GM12878 (cell line): ENCODE data around the gene PDIK1L. TPM values are rescaled to one million over a fixed set of nuclear protein-coding genes. Genes with fewer than 3 reads are reported as not detected.

Experiments used
- CHD4 ChIP-seq: fragments of 200-600 bp; sonication (generic); IDR thresholded peaks from 2 replicates; pipeline ENCODE4 v1.6.1; 2016; ENCODE audit warnings: mild to moderate bottlenecking
- ESRRA ChIP-seq: IDR thresholded peaks from 2 replicates; pipeline ENCODE4 v1.6.1; 2012; ENCODE audit warnings: mild to moderate bottlenecking, low read length, improper control_type of control experiment
- IKZF1 ChIP-seq: fragments of 450-650 bp; conservative IDR thresholded peaks from 2 replicates; pipeline ENCODE4 v1.6.1; 2017; ENCODE audit warnings: antibody characterized with exemption, mild to moderate bottlenecking
- MYB ChIP-seq: fragments of 150-350 bp; IDR thresholded peaks from 2 replicates; pipeline ENCODE4 v1.6.1; 2014; ENCODE audit warnings: mild to moderate bottlenecking, low read depth, low read length, borderline replicate concordance
- RAD51 ChIP-seq: fragments of 450-650 bp; IDR thresholded peaks from 2 replicates; pipeline ENCODE4 v1.6.1; 2016; ENCODE audit warnings: moderate library complexity, mild to moderate bottlenecking, inconsistent platforms
- RBBP5 ChIP-seq: fragments of 200-600 bp; sonication (generic); conservative IDR thresholded peaks from 2 replicates; pipeline ENCODE4 v1.6.1; 2016
- SMAD5 ChIP-seq: IDR thresholded peaks from 2 replicates; pipeline ENCODE4 v1.6.1; 2016; ENCODE audit warnings: antibody characterized with exemption, low read depth
- SMC3 ChIP-seq: IDR thresholded peaks from 2 replicates; pipeline ENCODE4 v1.6.1; 2011; ENCODE audit warnings: low read length, improper control_type of control experiment, borderline replicate concordance
- SRF ChIP-seq, 2 experiments: IDR thresholded peaks; 2 replicates each; pipeline ENCODE4 v1.6.1; 2011; ENCODE audit warnings: low read depth in 2 of 2, low read length in 2 of 2, mild to moderate bottlenecking in 1 of 2, moderate library complexity in 1 of 2
- TARDBP ChIP-seq: IDR thresholded peaks from 2 replicates; pipeline ENCODE4 v1.6.1; 2016; ENCODE audit warnings: borderline replicate concordance
- ZNF207 ChIP-seq: fragments of 450-650 bp; IDR thresholded peaks from 2 replicates; pipeline ENCODE4 v1.6.1; 2014; ENCODE audit warnings: antibody characterized with exemption, mild to moderate bottlenecking, borderline replicate concordance
- polyA plus RNA-seq, 11 experiments: library from polyadenylated mRNA; depleted of rRNA in 4 of 11; unstranded in 6 of 11; stranded (reverse) in 5 of 11; fragments of >200 nt; fragmentation: Nextera tagmentation in 4 of 11; fragmentation: Illumina TruSeq in 1 of 11; extraction: Ambion mirVana in 4 of 11; extraction: Trizol in 1 of 11; gene quantifications; 1 replicate in 1 of 11; 2 replicates in 10 of 11; pipeline versions ENCODE4 v1.2.1 to v1.2.3, GENCODE V29; 2011 to 2016; ENCODE audit warnings: inconsistent platforms in 2 of 11, missing spikeins in 2 of 11, low read depth in 1 of 11
- total RNA-seq, 4 experiments: library from RNA; depleted of rRNA in 3 of 4; stranded (reverse); fragments of >200 nt in 3 of 4; fragmentation: Illumina TruSeq in 1 of 4; extraction: Trizol in 1 of 4; gene quantifications; 2 replicates each; pipeline versions ENCODE4 v1.2.1 to v1.2.3, GENCODE V29; 2013 to 2021
- TF ChIP-seq, protein P1 (sequence below): fragments of 450-650 bp; formaldehyde crosslinking; IDR thresholded peaks from 2 replicates; pipeline ENCODE4 v1.4.0; 2022; ENCODE audit warnings: mild to moderate bottlenecking, moderate library complexity

The PDIK1L gene
- total and polyA plus RNA-seq, 10 of the 15 experiments (the other 5 are each of a cell fraction or from before 2014, with no cell fraction given): 4.0 to 15.9 (median 10.5) TPM

DNA sequence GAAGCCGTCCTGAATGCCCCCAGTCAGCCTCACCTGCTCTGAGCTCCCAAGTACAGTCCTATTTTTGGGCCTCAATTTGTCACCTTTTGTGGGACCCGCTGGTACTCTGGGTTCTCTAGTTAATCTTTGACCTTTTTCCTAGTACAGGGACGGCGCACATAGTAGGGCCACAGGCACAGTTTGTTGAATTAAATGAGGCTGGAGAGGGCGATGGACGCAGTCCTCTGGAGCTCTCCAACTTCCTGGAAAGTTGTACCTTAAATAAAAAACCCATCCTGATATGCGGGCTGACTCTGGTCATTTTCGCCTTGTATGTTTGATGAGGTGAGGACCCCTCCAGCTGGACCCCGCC, 52.0 kb downstream of the PDIK1L start (continued):
- TF ChIP-seq MYB: no peak
- TF ChIP-seq TARDBP: no peak
- no peak for TF ChIP-seq ESRRA
- TF ChIP-seq IKZF1: no peak
- no peak for TF ChIP-seq CHD4
- no peak for TF ChIP-seq SMAD5
- TF ChIP-seq RBBP5: no peak
- TF ChIP-seq, protein P1, sequence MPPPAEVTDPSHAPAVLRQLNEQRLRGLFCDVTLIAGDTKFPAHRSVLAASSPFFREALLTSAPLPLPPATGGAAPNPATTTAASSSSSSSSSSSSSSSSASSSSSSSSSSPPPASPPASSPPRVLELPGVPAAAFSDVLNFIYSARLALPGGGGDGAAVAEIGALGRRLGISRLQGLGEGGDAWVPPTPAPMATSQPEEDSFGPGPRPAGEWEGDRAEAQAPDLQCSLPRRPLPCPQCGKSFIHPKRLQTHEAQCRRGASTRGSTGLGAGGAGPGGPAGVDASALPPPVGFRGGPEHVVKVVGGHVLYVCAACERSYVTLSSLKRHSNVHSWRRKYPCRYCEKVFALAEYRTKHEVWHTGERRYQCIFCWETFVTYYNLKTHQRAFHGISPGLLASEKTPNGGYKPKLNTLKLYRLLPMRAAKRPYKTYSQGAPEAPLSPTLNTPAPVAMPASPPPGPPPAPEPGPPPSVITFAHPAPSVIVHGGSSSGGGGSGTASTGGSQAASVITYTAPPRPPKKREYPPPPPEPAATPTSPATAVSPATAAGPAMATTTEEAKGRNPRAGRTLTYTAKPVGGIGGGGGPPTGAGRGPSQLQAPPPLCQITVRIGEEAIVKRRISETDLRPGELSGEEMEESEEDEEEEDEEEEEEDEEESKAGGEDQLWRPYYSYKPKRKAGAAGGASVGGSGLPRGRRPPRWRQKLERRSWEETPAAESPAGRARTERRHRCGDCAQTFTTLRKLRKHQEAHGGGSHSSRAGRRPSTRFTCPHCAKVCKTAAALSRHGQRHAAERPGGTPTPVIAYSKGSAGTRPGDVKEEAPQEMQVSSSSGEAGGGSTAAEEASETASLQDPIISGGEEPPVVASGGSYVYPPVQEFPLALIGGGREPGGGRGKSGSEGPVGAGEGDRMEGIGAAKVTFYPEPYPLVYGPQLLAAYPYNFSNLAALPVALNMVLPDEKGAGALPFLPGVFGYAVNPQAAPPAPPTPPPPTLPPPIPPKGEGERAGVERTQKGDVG (CRISPR knock-in tag): no peak
- no peak for TF ChIP-seq RAD51
- TF ChIP-seq SMC3: no peak
- TF ChIP-seq ZNF207: no peak
- TF ChIP-seq SRF (IDR thresholded peaks at IDR 0.05; ENCODE audit: low read depth in 2 of 2, low read length in 2 of 2): no peak
- TF ChIP-seq, all 136 proteins: peak for 0
